ENCODE measurements around the gene VAV2. TPM values are rescaled to one million over a fixed set of nuclear protein-coding genes. Genes with fewer than 3 reads are reported as not detected.

Gene VAV2
- total and polyA plus RNA-seq, 4 donors = 13.0 to 28.2 (median 16.3) TPM

GRCh38 chr9:133862585-133863256 lies 129.4 kb downstream of the VAV2 start:
- TF ChIP-seq, protein P1, sequence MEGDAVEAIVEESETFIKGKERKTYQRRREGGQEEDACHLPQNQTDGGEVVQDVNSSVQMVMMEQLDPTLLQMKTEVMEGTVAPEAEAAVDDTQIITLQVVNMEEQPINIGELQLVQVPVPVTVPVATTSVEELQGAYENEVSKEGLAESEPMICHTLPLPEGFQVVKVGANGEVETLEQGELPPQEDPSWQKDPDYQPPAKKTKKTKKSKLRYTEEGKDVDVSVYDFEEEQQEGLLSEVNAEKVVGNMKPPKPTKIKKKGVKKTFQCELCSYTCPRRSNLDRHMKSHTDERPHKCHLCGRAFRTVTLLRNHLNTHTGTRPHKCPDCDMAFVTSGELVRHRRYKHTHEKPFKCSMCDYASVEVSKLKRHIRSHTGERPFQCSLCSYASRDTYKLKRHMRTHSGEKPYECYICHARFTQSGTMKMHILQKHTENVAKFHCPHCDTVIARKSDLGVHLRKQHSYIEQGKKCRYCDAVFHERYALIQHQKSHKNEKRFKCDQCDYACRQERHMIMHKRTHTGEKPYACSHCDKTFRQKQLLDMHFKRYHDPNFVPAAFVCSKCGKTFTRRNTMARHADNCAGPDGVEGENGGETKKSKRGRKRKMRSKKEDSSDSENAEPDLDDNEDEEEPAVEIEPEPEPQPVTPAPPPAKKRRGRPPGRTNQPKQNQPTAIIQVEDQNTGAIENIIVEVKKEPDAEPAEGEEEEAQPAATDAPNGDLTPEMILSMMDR (IDR thresholded peaks at IDR 0.05; ENCODE audit: control extremely low read depth, extremely low read depth) = no peak
- peaks cover 0 to 16% (median 13%) of the 10 kb centered on the region in 5 donors for H3K4me1 ChIP-seq (ENCODE audit: control insufficient read depth in 5 of 5, insufficient read depth in 5 of 5, low read length in 5 of 5)
- DNase-seq (no peak), ATAC-seq (ENCODE audit: insufficient read depth, low FRiP score) (peak; percentile 35)
- no peaks in the 10 kb centered on the region for H3K27me3 ChIP-seq (ENCODE audit: control insufficient read depth in 3 of 3, insufficient read depth in 3 of 3, low read length in 2 of 3)
- no peak overlapping the region for H3K9ac ChIP-seq (ENCODE audit: insufficient read depth in 1 of 2, low read length in 2 of 2)
- WGBS, 2 donors = 32 to 52% methylated on average over 28 of the region's 28 CpGs
- H3K27ac ChIP-seq (ENCODE audit: low read depth in 1 of 2, low read length in 1 of 2) = peak overlapping the region in 1 of 2 donors; percentile 73
- no peak overlapping the region for H3K4me3 ChIP-seq
- peaks cover 0 to 10% (median 0%) of the 10 kb centered on the region in 4 donors for H3K36me3 ChIP-seq (ENCODE audit: control insufficient read depth in 4 of 4, insufficient read depth in 4 of 4, low read length in 4 of 4)
- peaks cover 0 to 9% (median 0%) of the 10 kb centered on the region in 4 donors for H3K9me3 ChIP-seq (ENCODE audit: control insufficient read depth in 4 of 4, insufficient read depth in 3 of 4, low read length in 3 of 4)

DNA sequence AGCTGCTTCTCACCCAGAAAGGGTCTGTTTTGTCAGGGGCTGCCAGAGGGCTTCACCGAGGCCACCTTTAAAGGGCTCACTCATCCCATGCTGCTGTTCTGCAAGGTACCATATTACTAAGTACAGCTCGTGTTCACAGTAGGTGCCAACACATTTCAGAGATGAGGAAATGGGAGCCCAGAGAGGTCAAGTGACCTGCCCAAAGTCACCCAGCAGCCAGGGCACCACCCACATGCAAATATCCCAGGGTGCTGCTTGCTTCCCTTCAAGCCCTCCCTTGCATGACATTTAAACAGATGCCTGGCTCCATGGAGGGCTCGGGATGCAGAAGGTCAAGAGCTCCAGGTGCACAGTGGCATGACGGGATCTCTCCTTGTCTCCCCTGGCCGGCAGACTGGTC lies 130.4 kb downstream of the VAV2 start:
- H3K9ac ChIP-seq (ENCODE audit: insufficient read depth in 1 of 2, low read length in 2 of 2) = no peak overlapping the region
- DNase-seq (no peak), ATAC-seq (ENCODE audit: insufficient read depth, low FRiP score) (no peak)
- peaks cover 0 to 19% (median 13%) of the 10 kb centered on the region in 5 donors for H3K4me1 ChIP-seq (ENCODE audit: control insufficient read depth in 5 of 5, insufficient read depth in 5 of 5, low read length in 5 of 5)
- H3K36me3 ChIP-seq (ENCODE audit: control insufficient read depth in 4 of 4, insufficient read depth in 4 of 4, low read length in 4 of 4) = peaks cover 0 to 10% (median 0%) of the 10 kb centered on the region in 4 donors
- H3K9me3 ChIP-seq (ENCODE audit: control insufficient read depth in 4 of 4, insufficient read depth in 3 of 4, low read length in 3 of 4) = peaks cover 0 to 9% (median 0%) of the 10 kb centered on the region in 4 donors
- H3K4me3 ChIP-seq = no peak overlapping the region
- TF ChIP-seq, protein P1 (IDR thresholded peaks at IDR 0.05; ENCODE audit: control extremely low read depth, extremely low read depth) = no peak
- H3K27ac ChIP-seq (ENCODE audit: low read depth in 1 of 2, low read length in 1 of 2) = no peak overlapping the region
- 85 to 95% methylated on average over 5 of the region's 5 CpGs for WGBS, 2 donors
- no peaks in the 10 kb centered on the region for H3K27me3 ChIP-seq (ENCODE audit: control insufficient read depth in 3 of 3, insufficient read depth in 3 of 3, low read length in 2 of 3)

GRCh38 chr9:133861086-133861485 lies 131.0 kb downstream of the VAV2 start:
- Histone ChIP-seq H3K36me3 (ENCODE audit: control insufficient read depth in 4 of 4, insufficient read depth in 4 of 4, low read length in 4 of 4) (peaks cover 0 to 10% (median 0%) of the 10 kb centered on the region in 4 donors), H3K9ac (ENCODE audit: insufficient read depth in 1 of 2, low read length in 2 of 2) (no peak overlapping the region), H3K9me3 (ENCODE audit: control insufficient read depth in 4 of 4, insufficient read depth in 3 of 4, low read length in 3 of 4) (peaks cover 0 to 9% (median 0%) of the 10 kb centered on the region in 4 donors), H3K4me1 (ENCODE audit: control insufficient read depth in 5 of 5, insufficient read depth in 5 of 5, low read length in 5 of 5) (peaks cover 0 to 21% (median 13%) of the 10 kb centered on the region in 5 donors), H3K4me3 (no peak overlapping the region), H3K27me3 (ENCODE audit: control insufficient read depth in 3 of 3, insufficient read depth in 3 of 3, low read length in 2 of 3) (no peaks in the 10 kb centered on the region), H3K27ac (ENCODE audit: low read depth in 1 of 2, low read length in 1 of 2) (no peak overlapping the region)
- no peak for DNase-seq
- no peak for ATAC-seq (ENCODE audit: insufficient read depth, low FRiP score)
- 79 to 89% methylated on average over 20 of the region's 20 CpGs for WGBS, 2 donors
- TF ChIP-seq, protein P1 (IDR thresholded peaks at IDR 0.05; ENCODE audit: control extremely low read depth, extremely low read depth) = no peak
